PC-3 (cell line): ENCODE measurements around the gene ASPHD2. TPM values are rescaled to one million over a fixed set of nuclear protein-coding genes. Genes with fewer than 3 reads are reported as not detected.

Experiments
- ATAC-seq: fragments of 200-7000 bp; cut with Tn5 transposase; 2 replicates; pipeline ENCODE4 v1.9.1; 2020; ENCODE audit warnings: mild to moderate bottlenecking, moderate library complexity
- BruUV-seq: library from RNA; stranded (reverse); fragments of 400-500 nt; replicated peaks from 2 replicates; lab custom pipeline; 2021; lab: Mats Ljungman, UMichigan
- CTCF ChIA-PET: fragments of 300-600 bp; sonication (Branson Sonifier 250); formaldehyde crosslinking; loops from one replicate; lab custom pipeline; 2022; ENCODE audit warnings: antibody characterized with exemption; lab: Charles Lee
- POLR2A ChIA-PET: fragments of 300-600 bp; sonication (Branson Sonifier 250); formaldehyde crosslinking; loops from one replicate; lab custom pipeline; 2022; ENCODE audit warnings: antibody characterized with exemption; ENCODE audit not compliant: unreplicated experiment; lab: Charles Lee
- DNase-seq: peaks from one replicate; pipeline ENCODE4 v3.0.0-alpha.2; 2015
- H2AFZ ChIP-seq: fragments of 300-600 bp; sonication (generic); 2 replicates; pipeline ENCODE4 v1.6.0; 2016; ENCODE audit warnings: antibody characterized with exemption, low read length
- H3F3A ChIP-seq: fragments of 300-600 bp; sonication (generic); one replicate; pipeline ENCODE4 v1.6.0; 2017; ENCODE audit warnings: antibody characterized with exemption, low read length, control low read depth, mild to moderate bottlenecking; ENCODE audit not compliant: unreplicated experiment
- H3K27ac ChIP-seq: fragments of 300-600 bp; sonication (generic); 2 replicates; pipeline ENCODE4 v1.5.1; 2016; ENCODE audit warnings: mild to moderate bottlenecking, low read length
- H3K27me3 ChIP-seq: fragments of 300-600 bp; sonication (generic); 2 replicates; pipeline ENCODE4 v1.6.1; 2016; ENCODE audit warnings: low read length, mixed read lengths
- H3K36me3 ChIP-seq: fragments of 300-600 bp; sonication (generic); 2 replicates; pipeline ENCODE4 v1.6.1; 2016; ENCODE audit warnings: low read depth, mixed run types, low read length, mixed read lengths
- H3K4me1 ChIP-seq: fragments of 300-600 bp; sonication (generic); 2 replicates; pipeline ENCODE4 v1.5.1; 2016; ENCODE audit warnings: low read length; ENCODE audit not compliant: insufficient read depth
- H3K4me2 ChIP-seq: fragments of 300-600 bp; sonication (generic); 2 replicates; pipeline ENCODE4 v1.6.0; 2016; ENCODE audit warnings: low read length
- H3K4me3 ChIP-seq: fragments of 300-600 bp; sonication (generic); 2 replicates; pipeline ENCODE4 v1.5.1; 2016; ENCODE audit warnings: mild to moderate bottlenecking, low read length, mixed read lengths
- H3K79me2 ChIP-seq: fragments of 300-600 bp; sonication (generic); 2 replicates; pipeline ENCODE4 v1.6.1; 2017; ENCODE audit warnings: low read length, mixed read lengths
- H3K9ac ChIP-seq: fragments of 300-600 bp; sonication (generic); 2 replicates; pipeline ENCODE4 v1.6.0; 2016; ENCODE audit warnings: mild to moderate bottlenecking, low read length
- H3K9me2 ChIP-seq: fragments of 300-600 bp; sonication (generic); replicated peaks from 2 replicates; pipeline ENCODE4 v1.6.1; 2016; ENCODE audit warnings: mixed run types, low read length, mixed read lengths
- H3K9me3 ChIP-seq: fragments of 300-600 bp; sonication (generic); 2 replicates; pipeline ENCODE4 v1.6.1; 2016; ENCODE audit warnings: low read length, mixed read lengths
- H4K20me1 ChIP-seq: fragments of 300-600 bp; sonication (generic); 2 replicates; pipeline ENCODE4 v1.6.1; 2016; ENCODE audit warnings: low read length, mixed read lengths
- EZH2 ChIP-seq: fragments of 300-600 bp; sonication (generic); IDR thresholded peaks from one replicate; pipeline ENCODE4 v1.6.1; 2017; ENCODE audit warnings: antibody characterized with exemption, mild to moderate bottlenecking, low read length; ENCODE audit not compliant: unreplicated experiment
- EZH2phosphoT487 ChIP-seq: fragments of 300-600 bp; sonication (generic); IDR thresholded peaks from 2 replicates; pipeline ENCODE4 v1.6.1; 2018; ENCODE audit warnings: mild to moderate bottlenecking, antibody characterized with exemption, low read length, borderline replicate concordance
- intact Hi-C: fragments of 100-400 bp; cut with micrococcal nuclease; formaldehyde crosslinking; loops from 2 replicates; pipeline ENCODE4 v1.9.0; 2023
- total RNA-seq: library from RNA; depleted of rRNA; stranded (reverse); fragments of >200 nt; gene quantifications from 2 replicates; pipeline ENCODE4 v1.2.3, GENCODE V29; 2014
- TF ChIP-seq, protein P1 (sequence below): fragments of 300-600 bp; sonication (generic); conservative IDR thresholded peaks from 2 replicates; pipeline ENCODE4 v1.5.1; 2017; ENCODE audit warnings: antibody characterized with exemption, low read depth, mild to moderate bottlenecking, low read length

ASPHD2 gene
- total RNA-seq, 1 experiment from 2014 or later: 2.1 TPM

GRCh38 chr22:26461188-26461810 is 32.2 kb downstream of the ASPHD2 start:
- no TSS peak for BruUV-seq
- ChIA-PET CTCF (no interaction called here), POLR2A (no interaction called here)
- H3K36me3 ChIP-seq: peaks cover 2% of the 10 kb centered on the region; the same call in 1 of the 2 replicates
- H3K9ac ChIP-seq: no peak overlapping the region
- no peaks in the 10 kb centered on the region for H3F3A ChIP-seq
- H3K9me2 ChIP-seq: no peaks in the 10 kb centered on the region
- no peaks in the 10 kb centered on the region for H3K27me3 ChIP-seq
- no peak overlapping the region for H3K4me3 ChIP-seq
- H3K4me2 ChIP-seq: no peak overlapping the region
- H4K20me1 ChIP-seq: no peaks in the 10 kb centered on the region
- no peaks in the 10 kb centered on the region for H3K79me2 ChIP-seq
- no peak overlapping the region for H3K27ac ChIP-seq
- no peaks in the 10 kb centered on the region for H3K9me3 ChIP-seq
- DNase-seq (peak; percentile 50), ATAC-seq (peak; percentile 84)
- TF ChIP-seq EZH2: no peak
- TF ChIP-seq, protein P1, sequence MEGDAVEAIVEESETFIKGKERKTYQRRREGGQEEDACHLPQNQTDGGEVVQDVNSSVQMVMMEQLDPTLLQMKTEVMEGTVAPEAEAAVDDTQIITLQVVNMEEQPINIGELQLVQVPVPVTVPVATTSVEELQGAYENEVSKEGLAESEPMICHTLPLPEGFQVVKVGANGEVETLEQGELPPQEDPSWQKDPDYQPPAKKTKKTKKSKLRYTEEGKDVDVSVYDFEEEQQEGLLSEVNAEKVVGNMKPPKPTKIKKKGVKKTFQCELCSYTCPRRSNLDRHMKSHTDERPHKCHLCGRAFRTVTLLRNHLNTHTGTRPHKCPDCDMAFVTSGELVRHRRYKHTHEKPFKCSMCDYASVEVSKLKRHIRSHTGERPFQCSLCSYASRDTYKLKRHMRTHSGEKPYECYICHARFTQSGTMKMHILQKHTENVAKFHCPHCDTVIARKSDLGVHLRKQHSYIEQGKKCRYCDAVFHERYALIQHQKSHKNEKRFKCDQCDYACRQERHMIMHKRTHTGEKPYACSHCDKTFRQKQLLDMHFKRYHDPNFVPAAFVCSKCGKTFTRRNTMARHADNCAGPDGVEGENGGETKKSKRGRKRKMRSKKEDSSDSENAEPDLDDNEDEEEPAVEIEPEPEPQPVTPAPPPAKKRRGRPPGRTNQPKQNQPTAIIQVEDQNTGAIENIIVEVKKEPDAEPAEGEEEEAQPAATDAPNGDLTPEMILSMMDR: peak; percentile 73
- H2AFZ ChIP-seq: no peak overlapping the region
- H3K4me1 ChIP-seq: no peaks in the 10 kb centered on the region
- intact Hi-C loops: loop anchor here (1.0 kb wide), 1 partner anchor 63 kb away; no protein-coding TSS in a partner anchor

DNA sequence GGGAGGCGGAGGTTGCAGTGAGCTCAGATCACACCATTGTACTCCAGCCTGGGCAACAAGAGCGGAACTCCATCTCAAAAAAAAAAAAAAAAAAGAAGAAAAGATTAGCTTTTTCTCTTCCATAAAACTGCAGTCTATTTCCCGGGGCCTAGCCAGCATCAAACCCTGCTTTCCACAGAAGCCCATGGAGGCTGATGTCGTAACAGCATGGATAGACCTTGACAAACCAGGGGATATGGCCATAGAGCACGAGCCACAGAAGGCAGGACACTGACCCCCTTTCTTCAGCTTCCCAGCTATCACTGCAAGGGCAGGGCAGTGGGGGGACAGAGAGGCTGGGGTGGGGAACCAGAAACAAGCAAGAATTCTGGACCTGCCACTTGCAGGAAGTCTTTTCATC is 33.0 kb downstream of the ASPHD2 start:
- intact Hi-C loops: no loop called here
- H3K4me1 ChIP-seq: no peaks in the 10 kb centered on the region
- no TSS peak for BruUV-seq
- H3K4me3 ChIP-seq: no peak overlapping the region
- no peaks in the 10 kb centered on the region for H3F3A ChIP-seq
- DNase-seq (no peak), ATAC-seq (no peak)
- H3K4me2 ChIP-seq: no peak overlapping the region
- no peaks in the 10 kb centered on the region for H3K79me2 ChIP-seq
- no peak overlapping the region for H3K9ac ChIP-seq
- no peaks in the 10 kb centered on the region for H3K9me2 ChIP-seq
- ChIA-PET POLR2A (no interaction called here), CTCF (no interaction called here)
- no peak overlapping the region for H2AFZ ChIP-seq
- H3K36me3 ChIP-seq: peaks cover 2% of the 10 kb centered on the region; the same call in 1 of the 2 replicates
- no peaks in the 10 kb centered on the region for H3K9me3 ChIP-seq
- no peak for TF ChIP-seq EZH2
- no peak overlapping the region for H3K27ac ChIP-seq
- H3K27me3 ChIP-seq: no peaks in the 10 kb centered on the region
- H4K20me1 ChIP-seq: no peaks in the 10 kb centered on the region

DNA sequence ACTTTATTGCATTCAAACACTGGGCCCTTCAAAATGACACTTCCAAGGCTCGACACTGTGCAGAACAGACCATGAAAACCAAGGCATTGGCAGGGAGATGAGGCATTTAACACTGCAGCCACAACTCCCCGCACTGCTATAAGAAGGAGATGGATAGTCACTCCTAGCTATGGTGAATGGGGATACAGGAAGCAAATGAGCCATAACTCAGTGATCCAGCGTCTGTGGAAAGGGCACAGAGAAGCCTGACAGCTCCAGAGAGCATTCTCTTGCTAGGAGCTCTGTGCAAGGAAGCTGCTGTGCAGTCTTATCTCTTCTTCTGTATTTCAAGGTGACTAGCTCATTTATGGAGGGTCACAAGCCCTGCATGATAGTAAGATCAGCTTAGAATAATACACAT is 33.6 kb downstream of the ASPHD2 start:
- CTCF ChIA-PET: no interaction called here
- POLR2A ChIA-PET: no interaction called here
- no peak overlapping the region for H3K27ac ChIP-seq

More for the DNA sequence above, 33.6 kb downstream of the ASPHD2 start:
- intact Hi-C loops: no loop called here
- BruUV-seq: no TSS peak
- DNase-seq (no peak), ATAC-seq (no peak)
- Histone ChIP-seq H3K79me2 (no peaks in the 10 kb centered on the region), H2AFZ (no peak overlapping the region), H3K4me1 (no peaks in the 10 kb centered on the region), H3K9ac (no peak overlapping the region), H3F3A (no peaks in the 10 kb centered on the region), H3K9me3 (no peaks in the 10 kb centered on the region), H3K4me2 (no peak overlapping the region), H4K20me1 (no peaks in the 10 kb centered on the region), H3K36me3 (peaks cover 2% of the 10 kb centered on the region; the same call in 1 of the 2 replicates), H3K4me3 (no peak overlapping the region), H3K9me2 (no peaks in the 10 kb centered on the region), H3K27me3 (no peaks in the 10 kb centered on the region)
- TF ChIP-seq EZH2phosphoT487: no peak
- TF ChIP-seq, protein P1: no peak
- TF ChIP-seq EZH2: no peak
